Osteoblast (primary cell): Measurements from ENCODE around the gene BRSK2. TPM values are rescaled to one million over a fixed set of nuclear protein-coding genes. Genes with fewer than 3 reads are reported as not detected.

Source experiments
- DNase-seq: peaks from one replicate; pipeline ENCODE4 v3.0.0; 2011; ENCODE audit warnings: low spot score, mixed read lengths; ENCODE audit not compliant: insufficient read length; ENCODE audit errors: missing footprints
- H2AFZ ChIP-seq: 2 replicates; pipeline ENCODE4 v1.6.0; 2011; ENCODE audit warnings: mild to moderate bottlenecking, low read length
- H3K27ac ChIP-seq: 2 replicates; pipeline ENCODE4 v1.5.1; 2011; ENCODE audit warnings: mild to moderate bottlenecking, low read depth, low read length, moderate library complexity
- H3K27me3 ChIP-seq: 2 replicates; pipeline ENCODE4 v1.6.0; 2012; ENCODE audit warnings: mild to moderate bottlenecking, control low read depth, inconsistent platforms, low read length, moderate library complexity; ENCODE audit not compliant: insufficient read depth
- H3K36me3 ChIP-seq: 2 replicates; pipeline ENCODE4 v1.5.1; 2011; ENCODE audit warnings: mild to moderate bottlenecking, low read length, control low read depth, moderate library complexity; ENCODE audit not compliant: insufficient read depth
- H3K4me1 ChIP-seq: 2 replicates; pipeline ENCODE4 v1.5.1; 2011; ENCODE audit warnings: mild to moderate bottlenecking, low read length, control low read depth, moderate library complexity; ENCODE audit not compliant: insufficient read depth
- H3K4me2 ChIP-seq: 2 replicates; pipeline ENCODE4 v1.6.0; 2011; ENCODE audit warnings: mild to moderate bottlenecking, low read length; ENCODE audit not compliant: insufficient read depth
- H3K4me3 ChIP-seq: fragments of 200-600 bp; sonication (generic); 3 replicates; pipeline ENCODE4 v1.5.1; 2012; ENCODE audit warnings: mild to moderate bottlenecking, low read length, inconsistent platforms; ENCODE audit not compliant: insufficient read depth
- H3K79me2 ChIP-seq: 2 replicates; pipeline ENCODE4 v1.6.0; 2012; ENCODE audit warnings: mild to moderate bottlenecking, low read length, control low read depth, inconsistent platforms; ENCODE audit not compliant: insufficient read depth
- H3K9me3 ChIP-seq: 2 replicates; pipeline ENCODE4 v1.5.1; 2011; ENCODE audit warnings: low read depth, low read length, control low read depth
- H4K20me1 ChIP-seq: 2 replicates; pipeline ENCODE4 v1.6.0; 2012; ENCODE audit warnings: mild to moderate bottlenecking, low read length, control low read depth; ENCODE audit not compliant: insufficient read depth
- total RNA-seq: library from RNA; depleted of rRNA; stranded (reverse); fragments of >200 nt; gene quantifications from 2 replicates; pipeline ENCODE4 v1.2.3, GENCODE V29; 2012
- TF ChIP-seq, protein P1 (sequence below): IDR thresholded peaks from 2 replicates; pipeline ENCODE4 v1.5.1; 2011; ENCODE audit warnings: mild to moderate bottlenecking, low read depth, low read length, moderate library complexity; ENCODE audit errors: extremely low read depth

BRSK2 gene
- total RNA-seq, 1 donor = 0.36 TPM

DNA sequence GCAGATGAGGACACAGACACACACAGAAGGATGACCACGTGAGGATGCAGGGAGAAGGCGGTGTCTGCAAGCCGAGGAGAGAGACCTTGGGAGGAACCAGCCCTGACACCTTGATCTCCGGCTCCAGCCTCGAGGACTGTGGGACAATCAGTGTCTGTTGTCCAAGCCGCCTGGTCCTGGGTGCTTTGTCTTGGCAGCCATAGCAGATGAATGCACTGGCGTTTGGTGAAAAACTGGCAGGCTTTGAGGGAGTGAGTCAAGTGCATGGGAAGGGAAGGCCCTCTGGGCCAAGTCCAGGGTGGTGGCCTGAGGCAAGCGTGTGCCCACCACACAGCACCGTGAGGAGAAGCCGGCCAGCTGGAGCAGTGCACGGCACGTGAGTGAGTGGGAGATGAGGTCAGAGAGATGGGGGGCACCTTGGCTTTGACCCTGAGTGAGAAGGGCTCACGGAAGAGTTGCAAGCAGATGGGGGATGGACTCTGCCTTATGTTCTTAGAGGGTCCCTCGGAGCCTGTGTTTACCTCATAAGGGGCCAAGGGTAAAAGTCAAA, 12.4 kb upstream of the BRSK2 start:
- Histone ChIP-seq H3K36me3 (no peaks in the 10 kb centered on the region), H3K79me2 (no peaks in the 10 kb centered on the region), H3K4me1 (no peaks in the 10 kb centered on the region), H3K27ac (no peak overlapping the region), H3K4me3 (no peak overlapping the region), H3K9me3 (no peaks in the 10 kb centered on the region), H3K4me2 (no peak overlapping the region), H4K20me1 (no peaks in the 10 kb centered on the region), H2AFZ (no peak overlapping the region), H3K27me3 (peaks cover 2% of the 10 kb centered on the region)
- TF ChIP-seq, protein P1, sequence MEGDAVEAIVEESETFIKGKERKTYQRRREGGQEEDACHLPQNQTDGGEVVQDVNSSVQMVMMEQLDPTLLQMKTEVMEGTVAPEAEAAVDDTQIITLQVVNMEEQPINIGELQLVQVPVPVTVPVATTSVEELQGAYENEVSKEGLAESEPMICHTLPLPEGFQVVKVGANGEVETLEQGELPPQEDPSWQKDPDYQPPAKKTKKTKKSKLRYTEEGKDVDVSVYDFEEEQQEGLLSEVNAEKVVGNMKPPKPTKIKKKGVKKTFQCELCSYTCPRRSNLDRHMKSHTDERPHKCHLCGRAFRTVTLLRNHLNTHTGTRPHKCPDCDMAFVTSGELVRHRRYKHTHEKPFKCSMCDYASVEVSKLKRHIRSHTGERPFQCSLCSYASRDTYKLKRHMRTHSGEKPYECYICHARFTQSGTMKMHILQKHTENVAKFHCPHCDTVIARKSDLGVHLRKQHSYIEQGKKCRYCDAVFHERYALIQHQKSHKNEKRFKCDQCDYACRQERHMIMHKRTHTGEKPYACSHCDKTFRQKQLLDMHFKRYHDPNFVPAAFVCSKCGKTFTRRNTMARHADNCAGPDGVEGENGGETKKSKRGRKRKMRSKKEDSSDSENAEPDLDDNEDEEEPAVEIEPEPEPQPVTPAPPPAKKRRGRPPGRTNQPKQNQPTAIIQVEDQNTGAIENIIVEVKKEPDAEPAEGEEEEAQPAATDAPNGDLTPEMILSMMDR = no peak
- no peak for DNase-seq

DNA sequence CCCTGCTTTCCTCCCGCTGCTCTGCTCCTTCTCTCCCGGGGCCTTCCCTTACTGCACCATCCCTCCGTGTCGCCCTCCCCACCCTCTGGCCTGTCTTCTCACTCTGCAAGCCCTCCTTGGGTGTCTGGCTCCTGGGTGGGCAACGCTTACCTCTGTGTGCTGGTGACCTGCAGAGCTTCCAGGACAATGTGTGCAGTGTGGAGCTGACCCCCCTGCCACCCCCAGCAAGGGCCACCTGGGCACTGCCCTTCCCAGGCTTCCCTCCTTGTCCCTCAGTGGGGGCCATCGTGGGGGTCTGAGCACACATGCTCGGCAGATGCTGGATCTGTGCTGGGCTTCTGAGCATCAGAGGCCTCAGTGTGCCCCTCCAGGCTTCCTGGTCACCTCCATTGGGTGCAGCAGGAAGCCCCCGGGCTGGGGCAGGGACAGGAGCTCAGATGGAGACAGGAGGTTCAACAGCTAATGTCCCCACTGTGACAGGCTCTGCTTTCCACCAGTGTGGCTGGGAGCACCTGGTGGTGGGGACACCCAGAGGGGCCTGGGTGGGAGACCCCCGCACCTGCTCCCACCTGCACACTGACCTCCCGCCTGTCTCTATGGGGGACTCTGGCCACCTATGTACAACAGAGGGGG, 7.8 kb upstream of the BRSK2 start:
- TF ChIP-seq, protein P1 = no peak
- no peak overlapping the region for H2AFZ ChIP-seq
- no peak for DNase-seq

DNA sequence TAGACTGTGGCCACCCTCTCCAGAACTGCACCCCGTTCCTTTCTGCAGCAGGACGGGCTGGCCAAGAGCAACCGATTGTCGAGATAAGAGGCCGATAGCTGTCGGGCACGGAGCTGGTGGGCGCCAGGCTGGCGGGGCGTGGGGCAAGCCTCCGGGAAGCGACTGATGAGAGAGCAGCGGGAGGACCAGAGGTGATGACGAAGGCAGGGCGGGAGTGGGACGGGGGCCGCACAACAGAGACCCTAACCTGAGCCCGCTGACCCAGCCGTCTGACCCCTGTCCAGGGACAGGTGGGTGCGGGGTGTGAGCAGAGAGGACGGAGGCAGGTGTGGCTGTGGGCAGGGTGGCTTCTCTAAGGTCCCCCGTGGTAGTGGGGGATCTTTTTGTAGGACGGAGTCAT, 7.3 kb upstream of the BRSK2 start:
- H3K9me3 ChIP-seq = no peaks in the 10 kb centered on the region
- no peaks in the 10 kb centered on the region for H3K4me1 ChIP-seq
- no peak overlapping the region for H3K27ac ChIP-seq
- H3K27me3 ChIP-seq = peaks cover 2% of the 10 kb centered on the region
- no peak overlapping the region for H2AFZ ChIP-seq
- TF ChIP-seq, protein P1 = no peak
- no peaks in the 10 kb centered on the region for H4K20me1 ChIP-seq
- H3K36me3 ChIP-seq = no peaks in the 10 kb centered on the region
- no peak overlapping the region for H3K4me3 ChIP-seq
- H3K4me2 ChIP-seq = peak overlapping the region; percentile 79
- no peaks in the 10 kb centered on the region for H3K79me2 ChIP-seq
- DNase-seq = no peak

More for the DNA sequence above, 7.8 kb upstream of the BRSK2 start:
- peaks cover 2% of the 10 kb centered on the region for H3K27me3 ChIP-seq
- no peaks in the 10 kb centered on the region for H4K20me1 ChIP-seq
- H3K4me1 ChIP-seq = no peaks in the 10 kb centered on the region
- H3K79me2 ChIP-seq = no peaks in the 10 kb centered on the region
- H3K27ac ChIP-seq = no peak overlapping the region
- no peaks in the 10 kb centered on the region for H3K9me3 ChIP-seq
- H3K36me3 ChIP-seq = no peaks in the 10 kb centered on the region
- H3K4me2 ChIP-seq = no peak overlapping the region
- H3K4me3 ChIP-seq = no peak overlapping the region

DNA sequence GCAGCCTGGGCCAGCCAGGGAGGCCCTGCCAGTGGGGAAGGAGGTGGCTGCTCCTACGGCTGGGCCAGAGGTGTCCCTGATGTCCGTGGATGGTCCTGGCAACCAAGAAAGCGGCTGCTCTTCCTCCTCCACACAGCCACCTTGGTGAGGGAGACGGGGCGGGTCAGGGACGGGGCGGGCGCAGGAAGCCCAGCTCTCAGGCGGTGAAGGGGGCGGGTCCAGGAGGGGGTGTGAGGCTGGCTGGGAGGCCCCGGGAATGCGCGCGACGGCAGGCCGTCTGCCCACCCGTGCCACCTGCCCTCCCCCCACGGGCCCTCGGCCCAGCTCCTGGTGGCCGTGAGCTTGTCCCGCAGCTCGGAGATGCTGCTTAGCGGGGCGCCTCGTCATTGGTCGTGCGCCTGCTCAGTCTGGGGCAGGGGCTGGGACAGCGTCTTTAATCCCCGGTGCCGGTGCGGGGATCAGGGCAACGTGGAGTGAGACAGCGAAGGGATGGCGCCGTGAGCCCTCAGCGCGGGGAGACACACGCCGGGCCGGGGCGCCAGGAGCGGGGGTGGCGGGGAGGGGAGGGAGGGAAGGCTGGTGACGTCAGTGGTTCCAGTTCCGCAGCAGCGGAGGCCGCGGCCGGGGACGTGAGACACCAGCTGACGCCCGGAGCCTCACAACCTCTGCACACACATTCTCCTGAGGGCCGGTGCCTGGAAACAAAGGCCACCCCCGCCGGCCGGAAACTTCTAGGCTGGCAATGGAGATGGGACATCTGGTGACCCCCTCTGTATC, 6.7 kb upstream of the BRSK2 start:
- H3K4me3 ChIP-seq = peak overlapping the region; percentile 71
- H3K9me3 ChIP-seq = no peaks in the 10 kb centered on the region
- H3K4me1 ChIP-seq = no peaks in the 10 kb centered on the region
- peaks cover 2% of the 10 kb centered on the region for H3K27me3 ChIP-seq
- DNase-seq = peak; percentile 95
- peak overlapping the region; percentile 87 for H2AFZ ChIP-seq
- no peak overlapping the region for H3K27ac ChIP-seq
- no peaks in the 10 kb centered on the region for H3K79me2 ChIP-seq
- peak overlapping the region; percentile 79 for H3K4me2 ChIP-seq
- TF ChIP-seq, protein P1 = no peak
- H4K20me1 ChIP-seq = no peaks in the 10 kb centered on the region
- no peaks in the 10 kb centered on the region for H3K36me3 ChIP-seq
